NCI-H146 (cell line): Measurements from ENCODE around the gene LBP.
"Not testable (repeated sequence)": the region's sequence is repeated elsewhere in the genome, so short reads cannot be mapped to it uniquely, and the experiment has no call there.

Source experiments
- DNase-seq: peaks from one replicate; lab custom pipeline; 2025; lab: John Stamatoyannopoulos, UW

The LBP gene

GRCh38 chr20:38395751-38396395, 49.6 kb downstream of the LBP start:
- not testable (repeated sequence) for DNase-seq

GRCh38 chr20:38402089-38402488, 55.8 kb downstream of the LBP start:
- no peak for DNase-seq

- DNase-seq, result peak; percentile 18
Measured at GRCh38 chr20:38402816-38403215, 56.5 kb downstream of the LBP start.

GRCh38 chr20:38404016-38404415, 57.7 kb downstream of the LBP start:
- DNase-seq, result no peak

- no peak for DNase-seq
Measured at GRCh38 chr20:38405132-38405531, 58.9 kb downstream of the LBP start.

GRCh38 chr20:38406476-38406875, 60.2 kb downstream of the LBP start:
- no peak for DNase-seq

- DNase-seq, result no peak
Measured at GRCh38 chr20:38407321-38407720, 61.0 kb downstream of the LBP start.

GRCh38 chr20:38407822-38408221, 61.5 kb downstream of the LBP start:
- not testable (repeated sequence) for DNase-seq

GRCh38 chr20:38412877-38413577, 66.7 kb downstream of the LBP start:
- DNase-seq, result no peak

- DNase-seq, result no peak
Measured at GRCh38 chr20:38414769-38415450, 68.6 kb downstream of the LBP start.

- DNase-seq, result no peak
Measured at GRCh38 chr20:38418509-38419204, 72.4 kb downstream of the LBP start.

GRCh38 chr20:38420388-38421085, 74.3 kb downstream of the LBP start:
- DNase-seq, result no peak

- no peak for DNase-seq
Measured at GRCh38 chr20:38421915-38422314, 75.6 kb downstream of the LBP start.

GRCh38 chr20:38423541-38423940, 77.3 kb downstream of the LBP start:
- no peak for DNase-seq

- DNase-seq, result no peak
Measured at GRCh38 chr20:38424401-38424800, 78.1 kb downstream of the LBP start.

- no peak for DNase-seq
Measured at GRCh38 chr20:38426006-38426897, 80.0 kb downstream of the LBP start.
